Testis (tissue), 3 donors: ENCODE data around the gene PAGE4. TPM values are rescaled to one million over a fixed set of nuclear protein-coding genes. Genes with fewer than 3 reads are reported as not detected.

Source experiments
- DNase-seq: peaks from one replicate; pipeline ENCODE4 v3.0.0-alpha.2; 2019
- H3K27ac ChIP-seq, 2 donors: fragments of 200-600 bp; sonication (generic); one replicate each; pipeline ENCODE4 v1.5.1; 2019
- H3K27me3 ChIP-seq: fragments of 200-600 bp; sonication (generic); one replicate; pipeline ENCODE4 v1.5.1; 2019
- H3K36me3 ChIP-seq: fragments of 200-600 bp; sonication (generic); one replicate; pipeline ENCODE4 v1.5.1; 2017; ENCODE audit warnings: low read depth; ENCODE audit errors: missing control alignments
- H3K4me1 ChIP-seq: fragments of 200-600 bp; sonication (generic); one replicate; pipeline ENCODE4 v1.5.1; 2019
- H3K4me3 ChIP-seq, 2 donors: fragments of 200-600 bp; sonication (generic); one replicate each; pipeline ENCODE4 v1.5.1; 2017 to 2019
- H3K9me3 ChIP-seq: fragments of 200-600 bp; sonication (generic); one replicate; pipeline ENCODE4 v1.5.1; 2017
- CTCF ChIP-seq, 3 experiments: fragments of 450-650 bp in 2 of 3; fragments of 200-600 bp in 1 of 3; sonication (generic) in 1 of 3; IDR thresholded peaks; one replicate each; pipeline ENCODE4 v1.5.1; 2016 to 2019; ENCODE audit warnings: antibody characterized with exemption in 3 of 3, mild to moderate bottlenecking in 2 of 3, moderate library complexity in 1 of 3
- POLR2A ChIP-seq: fragments of 450-650 bp; IDR thresholded peaks from one replicate; pipeline ENCODE4 v1.6.1; 2017; ENCODE audit warnings: antibody characterized with exemption, mild to moderate bottlenecking, moderate library complexity
- WGBS, 2 donors: methylation state at CpG; one replicate each; pipeline ENCODE4 v1.1.5; 2018; 5-methylcytosine and 5-hydroxymethylcytosine counted together
- intact Hi-C: fragments of 100-400 bp; cut with DNase I; formaldehyde crosslinking; loops from one replicate; pipeline ENCODE4 v1.15.1; 2023; ENCODE audit warnings: low total_unique reads
- polyA plus RNA-seq: library from polyadenylated mRNA; stranded (reverse); fragments of 350-450 nt; fragmentation: Illumina TruSeq; extraction: RNeasy Lipid Tissue Mini Kit (QIAGEN cat#74804); gene quantifications from one replicate; pipeline ENCODE4 v1.2.3, GENCODE V29; 2014; ENCODE audit warnings: low read depth, low replicate concordance; ENCODE audit not compliant: insufficient read depth
- total RNA-seq, 2 donors: library from RNA; depleted of rRNA; stranded (reverse); fragments of >200 nt; gene quantifications; one replicate each; pipeline ENCODE4 v1.2.3, GENCODE V29; 2016

The PAGE4 gene
- total and polyA plus RNA-seq, 3 donors from 2014 or later = 0.94 to 31.7 (median 1.8) TPM

- Histone ChIP-seq H3K4me3 (no peak overlapping the region), H3K4me1 (no peaks in the 10 kb centered on the region), H3K36me3 (no peaks in the 10 kb centered on the region), H3K27me3 (no peaks in the 10 kb centered on the region), H3K9me3 (no peaks in the 10 kb centered on the region), H3K27ac (no peak overlapping the region)
- TF ChIP-seq POLR2A = no peak
- no peak for TF ChIP-seq CTCF (IDR thresholded peaks at IDR 0.05)
- intact Hi-C loops = no loop called here
- 60 to 71% methylated on average over 1 of the region's 1 CpG for WGBS, 2 donors
- no peak for DNase-seq
Measured at GRCh38 chrX:49809891-49810632, 19.0 kb upstream of the PAGE4 start.

GRCh38 chrX:49812177-49812576 lies 16.9 kb upstream of the PAGE4 start:
- 73 to 74% methylated on average over 4 of the region's 4 CpGs for WGBS, 2 donors
- no peak overlapping the region for H3K4me3 ChIP-seq
- no peaks in the 10 kb centered on the region for H3K36me3 ChIP-seq
- intact Hi-C loops = no loop called here
- H3K9me3 ChIP-seq = no peaks in the 10 kb centered on the region
- H3K27ac ChIP-seq = no peak overlapping the region
- TF ChIP-seq CTCF (IDR thresholded peaks at IDR 0.05) = no peak
- no peak for TF ChIP-seq POLR2A
- no peak for DNase-seq
- no peaks in the 10 kb centered on the region for H3K4me1 ChIP-seq
- H3K27me3 ChIP-seq = no peaks in the 10 kb centered on the region

- TF ChIP-seq CTCF (IDR thresholded peaks at IDR 0.05) (no peak), POLR2A (no peak)
- intact Hi-C loops = no loop called here
- H3K4me1 ChIP-seq = no peaks in the 10 kb centered on the region
- H3K4me3 ChIP-seq = no peak overlapping the region
- no peaks in the 10 kb centered on the region for H3K9me3 ChIP-seq
- H3K27ac ChIP-seq = no peak overlapping the region
- DNase-seq = no peak
- 83 to 91% methylated on average over 4 of the region's 4 CpGs for WGBS, 2 donors
- no peaks in the 10 kb centered on the region for H3K27me3 ChIP-seq
- no peaks in the 10 kb centered on the region for H3K36me3 ChIP-seq
Measured at GRCh38 chrX:49816435-49816834, 12.7 kb upstream of the PAGE4 start.

- Histone ChIP-seq H3K27me3 (no peaks in the 10 kb centered on the region), H3K4me1 (no peaks in the 10 kb centered on the region), H3K36me3 (no peaks in the 10 kb centered on the region), H3K4me3 (no peak overlapping the region), H3K27ac (no peak overlapping the region), H3K9me3 (no peaks in the 10 kb centered on the region)
- peak; percentile 29 for DNase-seq
- intact Hi-C loops = no loop called here
- WGBS, 2 donors = 23 to 36% methylated on average over 8 of the region's 8 CpGs
- TF ChIP-seq POLR2A (no peak), CTCF (IDR thresholded peaks at IDR 0.05) (peak in 2 of 3 experiments; percentile 46 to 53)
Measured at GRCh38 chrX:49838374-49838773, 9.3 kb downstream of the PAGE4 start.

- WGBS, 2 donors = 69 to 72% methylated on average over 2 to 3 of the region's 3 CpGs
- Histone ChIP-seq H3K27ac (no peak overlapping the region), H3K4me3 (no peak overlapping the region), H3K27me3 (no peaks in the 10 kb centered on the region), H3K4me1 (no peaks in the 10 kb centered on the region), H3K9me3 (no peaks in the 10 kb centered on the region), H3K36me3 (no peaks in the 10 kb centered on the region)
- DNase-seq = peak; percentile 67
- intact Hi-C loops = no loop called here
- no peak for TF ChIP-seq POLR2A
- no peak for TF ChIP-seq CTCF (IDR thresholded peaks at IDR 0.05)
Measured at GRCh38 chrX:49840679-49841078, 11.6 kb downstream of the PAGE4 start.
